Caco-2 (cell line): ENCODE measurements around the gene ADGRV1. TPM values are rescaled to one million over a fixed set of nuclear protein-coding genes. Genes with fewer than 3 reads are reported as not detected.
"Not testable (repeated sequence)": the region's sequence is repeated elsewhere in the genome, so short reads cannot be mapped to it uniquely, and the experiment has no call there.

Experiments used
- BruUV-seq: library from RNA; stranded (reverse); fragments of 400-500 nt; replicated peaks from 2 replicates; lab custom pipeline; 2021; lab: Mats Ljungman, UMichigan
- CTCF ChIA-PET: fragments of 300-600 bp; sonication (Branson Sonifier 250); formaldehyde crosslinking; loops from one replicate; lab custom pipeline; 2022; ENCODE audit warnings: antibody characterized with exemption; lab: Charles Lee
- POLR2A ChIA-PET: fragments of 300-600 bp; sonication (Branson Sonifier 250); formaldehyde crosslinking; loops from one replicate; lab custom pipeline; 2022; ENCODE audit warnings: antibody characterized with exemption; lab: Charles Lee
- DNase-seq, 2 experiments: peaks; one replicate each; pipeline versions ENCODE4 v3.0.0 to v3.0.0-alpha.2; 2020 to 2022
- H3K27me3 ChIP-seq: replicated peaks from 2 replicates; pipeline ENCODE4 v1.6.0; 2011; ENCODE audit warnings: low read length; ENCODE audit not compliant: control insufficient read depth, insufficient read depth
- H3K36me3 ChIP-seq: 2 replicates; pipeline ENCODE4 v1.5.1; 2011; ENCODE audit warnings: low read length; ENCODE audit not compliant: control insufficient read depth, insufficient read depth
- H3K4me1 ChIP-seq: fragments of 250-450 bp; sonication (Bioruptor Pico); 2 replicates; pipeline ENCODE4 v1.5.1; 2020; ENCODE audit warnings: mild to moderate bottlenecking
- H3K4me3 ChIP-seq: 2 replicates; pipeline ENCODE4 v1.5.1; 2011; ENCODE audit warnings: low read depth, mild to moderate bottlenecking, control low read depth, low read length
- H3K9me3 ChIP-seq: fragments of 250-450 bp; sonication (Bioruptor Pico); 2 replicates; pipeline ENCODE4 v1.5.1; 2020; ENCODE audit warnings: mild to moderate bottlenecking, moderate library complexity
- H3K27ac Mint-ChIP-seq: one replicate; pipeline ENCODE4 v1.8.0; 2022; ENCODE audit warnings: mixed read lengths; ENCODE audit not compliant: unreplicated experiment
- H3K27me3 Mint-ChIP-seq: one replicate; pipeline ENCODE4 v1.8.0; 2022; ENCODE audit warnings: mixed read lengths; ENCODE audit not compliant: insufficient read depth, unreplicated experiment
- H3K36me3 Mint-ChIP-seq: one replicate; pipeline ENCODE4 v1.8.0; 2022; ENCODE audit warnings: mild to moderate bottlenecking, mixed read lengths; ENCODE audit not compliant: insufficient read depth, unreplicated experiment
- H3K4me1 Mint-ChIP-seq: one replicate; pipeline ENCODE4 v1.8.0; 2022; ENCODE audit warnings: low read depth, mixed read lengths; ENCODE audit not compliant: unreplicated experiment
- H3K4me3 Mint-ChIP-seq: one replicate; pipeline ENCODE4 v1.8.0; 2022; ENCODE audit warnings: mild to moderate bottlenecking, moderate library complexity, mixed read lengths; ENCODE audit not compliant: unreplicated experiment
- H3K9me3 Mint-ChIP-seq: one replicate; pipeline ENCODE4 v1.8.0; 2022; ENCODE audit warnings: mixed read lengths; ENCODE audit not compliant: unreplicated experiment
- intact Hi-C: fragments of 100-400 bp; cut with micrococcal nuclease; formaldehyde crosslinking; loops from one replicate; pipeline ENCODE4 v1.10.0; 2022; ENCODE audit not compliant: unreplicated experiment
- total RNA-seq: library from RNA; stranded (reverse); gene quantifications from 2 replicates; pipeline ENCODE4 v1.2.3, GENCODE V29; 2022
- TF ChIP-seq, protein P1 (sequence below), 2 experiments: fragments of 200-600 bp in 1 of 2; IDR thresholded peaks; 1 replicate in 1 of 2; 2 replicates in 1 of 2; pipeline versions ENCODE4 v1.5.1 to v1.8.0; 2011 to 2022; ENCODE audit warnings: antibody characterized with exemption in 1 of 2, control low read depth in 1 of 2, inconsistent platforms in 1 of 2, low read depth in 1 of 2, low read length in 1 of 2, mild to moderate bottlenecking in 1 of 2, moderate library complexity in 1 of 2; ENCODE audit not compliant: insufficient read depth in 1 of 2, severe bottlenecking in 1 of 2, unreplicated experiment in 1 of 2

ADGRV1 gene
- total RNA-seq, 1 experiment from 2014 or later: 23.2 TPM

DNA sequence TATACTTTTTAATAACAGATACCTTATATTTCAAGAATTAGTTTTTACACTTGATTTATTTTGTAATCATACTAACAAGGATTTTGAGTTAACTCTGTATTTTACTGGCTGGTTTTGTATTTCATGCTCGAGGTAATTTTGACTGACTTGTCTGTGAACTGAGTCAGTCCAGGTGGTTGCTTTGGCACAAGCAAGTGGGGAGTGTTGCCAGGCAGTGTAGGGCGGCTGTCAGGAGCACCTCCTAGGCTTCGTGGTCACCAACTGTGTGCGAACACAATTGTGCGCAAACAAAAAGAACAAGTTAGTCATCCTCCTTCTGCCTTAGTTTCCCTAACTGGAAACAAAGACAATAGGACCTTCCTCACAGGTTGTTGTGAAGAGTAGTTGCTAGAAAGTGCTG, 286.3 kb downstream of the ADGRV1 start:
- Histone ChIP-seq H3K36me3 (no peaks in the 10 kb centered on the region), H3K9me3 (no peaks in the 10 kb centered on the region), H3K27me3 (no peaks in the 10 kb centered on the region), H3K4me3 (no peak overlapping the region), H3K4me1 (no peaks in the 10 kb centered on the region; the same call in 1 of the 2 replicates)
- TF ChIP-seq, protein P1, sequence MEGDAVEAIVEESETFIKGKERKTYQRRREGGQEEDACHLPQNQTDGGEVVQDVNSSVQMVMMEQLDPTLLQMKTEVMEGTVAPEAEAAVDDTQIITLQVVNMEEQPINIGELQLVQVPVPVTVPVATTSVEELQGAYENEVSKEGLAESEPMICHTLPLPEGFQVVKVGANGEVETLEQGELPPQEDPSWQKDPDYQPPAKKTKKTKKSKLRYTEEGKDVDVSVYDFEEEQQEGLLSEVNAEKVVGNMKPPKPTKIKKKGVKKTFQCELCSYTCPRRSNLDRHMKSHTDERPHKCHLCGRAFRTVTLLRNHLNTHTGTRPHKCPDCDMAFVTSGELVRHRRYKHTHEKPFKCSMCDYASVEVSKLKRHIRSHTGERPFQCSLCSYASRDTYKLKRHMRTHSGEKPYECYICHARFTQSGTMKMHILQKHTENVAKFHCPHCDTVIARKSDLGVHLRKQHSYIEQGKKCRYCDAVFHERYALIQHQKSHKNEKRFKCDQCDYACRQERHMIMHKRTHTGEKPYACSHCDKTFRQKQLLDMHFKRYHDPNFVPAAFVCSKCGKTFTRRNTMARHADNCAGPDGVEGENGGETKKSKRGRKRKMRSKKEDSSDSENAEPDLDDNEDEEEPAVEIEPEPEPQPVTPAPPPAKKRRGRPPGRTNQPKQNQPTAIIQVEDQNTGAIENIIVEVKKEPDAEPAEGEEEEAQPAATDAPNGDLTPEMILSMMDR (IDR thresholded peaks at IDR 0.05; ENCODE audit: insufficient read depth in 1 of 2, low read depth in 1 of 2, low read length in 1 of 2, severe bottlenecking in 1 of 2, unreplicated experiment in 1 of 2): no peak
- ChIA-PET POLR2A (interaction anchor here (0.5 kb wide), 1 partner anchor 536 kb away, joined by 3 read pairs; no protein-coding TSS in a partner anchor), CTCF (no interaction called here)
- BruUV-seq: no TSS peak
- H3K4me1 Mint-ChIP-seq: no peaks in the 10 kb centered on the region
- no peak overlapping the region for H3K27ac Mint-ChIP-seq
- no peaks in the 10 kb centered on the region for H3K9me3 Mint-ChIP-seq
- no peaks in the 10 kb centered on the region for H3K27me3 Mint-ChIP-seq
- intact Hi-C loops: no loop called here
- DNase-seq: no peak
- H3K36me3 Mint-ChIP-seq: no peaks in the 10 kb centered on the region
- H3K4me3 Mint-ChIP-seq: no peak overlapping the region

- Mint-ChIP-seq H3K36me3 (no peaks in the 10 kb centered on the region), H3K27me3 (no peaks in the 10 kb centered on the region), H3K9me3 (no peaks in the 10 kb centered on the region), H3K4me1 (no peaks in the 10 kb centered on the region), H3K4me3 (no peak overlapping the region), H3K27ac (no peak overlapping the region)
- TF ChIP-seq, protein P1 (IDR thresholded peaks at IDR 0.05; ENCODE audit: insufficient read depth in 1 of 2, low read depth in 1 of 2, low read length in 1 of 2, severe bottlenecking in 1 of 2, unreplicated experiment in 1 of 2): no peak
- ChIA-PET POLR2A (no interaction called here), CTCF (no interaction called here)
- Histone ChIP-seq H3K4me1 (no peaks in the 10 kb centered on the region; the same call in 1 of the 2 replicates), H3K4me3 (no peak overlapping the region), H3K9me3 (no peaks in the 10 kb centered on the region), H3K36me3 (no peaks in the 10 kb centered on the region), H3K27me3 (no peaks in the 10 kb centered on the region)
- no peak for DNase-seq
- BruUV-seq: no TSS peak
- intact Hi-C loops: no loop called here
These were observed 287.3 kb downstream of the ADGRV1 start for GRCh38 chr5:90845723-90846554.

DNA sequence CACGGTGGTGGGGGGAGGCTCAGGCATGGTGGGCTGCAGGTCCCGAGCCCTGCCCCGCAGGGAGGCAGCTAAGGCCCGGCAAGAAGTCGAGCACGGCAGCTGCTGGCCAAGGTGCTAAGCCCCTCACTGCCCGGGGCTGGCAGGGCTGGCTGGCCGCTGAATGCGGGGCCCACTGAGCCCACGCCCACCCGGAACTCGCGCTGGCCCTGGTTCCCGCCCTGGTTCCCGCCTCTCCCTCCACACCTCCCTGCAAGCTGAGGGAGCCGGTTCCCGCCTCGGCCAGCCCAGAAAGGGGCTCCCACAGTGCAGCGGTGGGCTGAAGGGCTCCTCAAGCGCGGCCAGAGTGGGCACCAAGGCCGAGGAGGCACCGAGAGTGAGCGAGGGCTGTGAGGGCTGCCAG, 289.0 kb downstream of the ADGRV1 start:
- H3K4me3 Mint-ChIP-seq, CTCF ChIA-PET, intact Hi-C loops: not testable (repeated sequence)

More for the DNA sequence above, 289.0 kb downstream of the ADGRV1 start:
- DNase-seq, POLR2A ChIA-PET, H3K9me3 ChIP-seq, H3K4me1 Mint-ChIP-seq, H3K4me3 ChIP-seq, H3K36me3 Mint-ChIP-seq, BruUV-seq, H3K27me3 ChIP-seq, H3K36me3 ChIP-seq, H3K4me1 ChIP-seq, H3K9me3 Mint-ChIP-seq, H3K27me3 Mint-ChIP-seq, H3K27ac Mint-ChIP-seq: not testable (repeated sequence)
